ENCODE data around the gene C15orf61. TPM values are rescaled to one million over a fixed set of nuclear protein-coding genes. Genes with fewer than 3 reads are reported as not detected.

Gene C15orf61
- 7.5 TPM for total RNA-seq (ENCODE audit: unreplicated experiment)
- long read RNA-seq, full-length matches to known transcripts = 21 of 22 reads
- long read RNA-seq, partial matches to known transcripts = 0 of 22 reads
- long read RNA-seq, other reads (novel, unspliced or antisense) = 1 of 22 reads

GRCh38 chr15:67521029-67521782 lies at the start of gene C15orf61:
Gene C15orf61 (plus strand): TSS chr15:67521131. CDS start chr15:67521249, 118 bp downstream.
- Mint-ChIP-seq H3K27ac (ENCODE audit: unreplicated experiment) (peak within 1 kb of the TSS; percentile 94), H3K36me3 (ENCODE audit: unreplicated experiment) (no peaks in the 10 kb centered on the region), H3K9me3 (ENCODE audit: unreplicated experiment) (peaks cover 2% of the 10 kb centered on the region), H3K4me1 (ENCODE audit: low read depth, unreplicated experiment) (peaks cover 14% of the 10 kb centered on the region), H3K27me3 (ENCODE audit: unreplicated experiment) (peaks cover 2% of the 10 kb centered on the region), H3K4me3 (ENCODE audit: unreplicated experiment) (peak within 1 kb of the TSS; percentile 88)
- TF ChIP-seq, protein P1, sequence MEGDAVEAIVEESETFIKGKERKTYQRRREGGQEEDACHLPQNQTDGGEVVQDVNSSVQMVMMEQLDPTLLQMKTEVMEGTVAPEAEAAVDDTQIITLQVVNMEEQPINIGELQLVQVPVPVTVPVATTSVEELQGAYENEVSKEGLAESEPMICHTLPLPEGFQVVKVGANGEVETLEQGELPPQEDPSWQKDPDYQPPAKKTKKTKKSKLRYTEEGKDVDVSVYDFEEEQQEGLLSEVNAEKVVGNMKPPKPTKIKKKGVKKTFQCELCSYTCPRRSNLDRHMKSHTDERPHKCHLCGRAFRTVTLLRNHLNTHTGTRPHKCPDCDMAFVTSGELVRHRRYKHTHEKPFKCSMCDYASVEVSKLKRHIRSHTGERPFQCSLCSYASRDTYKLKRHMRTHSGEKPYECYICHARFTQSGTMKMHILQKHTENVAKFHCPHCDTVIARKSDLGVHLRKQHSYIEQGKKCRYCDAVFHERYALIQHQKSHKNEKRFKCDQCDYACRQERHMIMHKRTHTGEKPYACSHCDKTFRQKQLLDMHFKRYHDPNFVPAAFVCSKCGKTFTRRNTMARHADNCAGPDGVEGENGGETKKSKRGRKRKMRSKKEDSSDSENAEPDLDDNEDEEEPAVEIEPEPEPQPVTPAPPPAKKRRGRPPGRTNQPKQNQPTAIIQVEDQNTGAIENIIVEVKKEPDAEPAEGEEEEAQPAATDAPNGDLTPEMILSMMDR (IDR thresholded peaks at IDR 0.05; ENCODE audit: partially characterized antibody, unreplicated experiment) = no peak
- DNase-seq = peak; percentile 86

GRCh38 chr15:67472957-67473356 lies 48.0 kb upstream of the C15orf61 start:
- Mint-ChIP-seq H3K27me3 (ENCODE audit: unreplicated experiment) (peaks cover 5% of the 10 kb centered on the region), H3K9me3 (ENCODE audit: unreplicated experiment) (peaks cover 8% of the 10 kb centered on the region), H3K27ac (ENCODE audit: unreplicated experiment) (no peak overlapping the region), H3K4me3 (ENCODE audit: unreplicated experiment) (no peak overlapping the region), H3K4me1 (ENCODE audit: low read depth, unreplicated experiment) (peaks cover 21% of the 10 kb centered on the region), H3K36me3 (ENCODE audit: unreplicated experiment) (no peaks in the 10 kb centered on the region)
- TF ChIP-seq, protein P1 (IDR thresholded peaks at IDR 0.05; ENCODE audit: partially characterized antibody, unreplicated experiment) = no peak
- no peak for DNase-seq

DNA sequence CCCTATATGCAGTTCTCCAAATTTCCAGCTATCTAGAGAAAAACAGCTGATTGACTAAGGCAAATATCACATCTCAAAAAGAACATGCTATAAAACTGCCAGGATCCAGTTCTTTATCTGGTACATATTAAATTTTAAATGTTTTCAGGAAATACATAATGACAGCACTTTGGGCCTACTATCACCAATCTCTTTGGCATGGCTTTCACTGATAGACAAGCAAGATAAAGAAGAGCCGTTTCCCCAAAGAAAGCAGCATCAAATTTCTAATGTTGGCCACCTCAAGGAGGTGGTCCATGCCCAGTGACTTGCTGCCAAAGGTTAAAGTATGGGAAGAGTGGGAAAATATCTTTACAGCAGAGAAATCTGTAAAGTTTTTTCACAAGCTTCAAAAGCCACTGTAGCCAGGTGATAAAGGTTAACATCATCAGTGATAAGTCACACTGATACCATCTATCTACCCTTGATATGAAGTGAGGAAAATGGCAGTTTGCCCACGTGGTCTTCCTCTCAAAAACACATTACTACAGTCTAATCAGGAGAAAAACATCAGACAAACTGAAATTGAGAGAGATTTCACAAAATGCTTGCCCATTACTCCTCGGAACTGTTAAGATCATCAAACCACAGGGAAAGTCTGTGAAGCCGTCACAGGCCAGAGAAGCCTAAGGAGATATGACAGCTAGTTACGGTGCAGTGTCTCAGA lies 46.4 kb upstream of the C15orf61 start:
- Mint-ChIP-seq H3K4me1 (ENCODE audit: low read depth, unreplicated experiment) (peaks cover 13% of the 10 kb centered on the region), H3K9me3 (ENCODE audit: unreplicated experiment) (peaks cover 6% of the 10 kb centered on the region), H3K27ac (ENCODE audit: unreplicated experiment) (no peak overlapping the region), H3K27me3 (ENCODE audit: unreplicated experiment) (peaks cover 5% of the 10 kb centered on the region), H3K36me3 (ENCODE audit: unreplicated experiment) (no peaks in the 10 kb centered on the region), H3K4me3 (ENCODE audit: unreplicated experiment) (no peak overlapping the region)
- DNase-seq = no peak
- TF ChIP-seq, protein P1 (IDR thresholded peaks at IDR 0.05; ENCODE audit: partially characterized antibody, unreplicated experiment) = no peak

DNA sequence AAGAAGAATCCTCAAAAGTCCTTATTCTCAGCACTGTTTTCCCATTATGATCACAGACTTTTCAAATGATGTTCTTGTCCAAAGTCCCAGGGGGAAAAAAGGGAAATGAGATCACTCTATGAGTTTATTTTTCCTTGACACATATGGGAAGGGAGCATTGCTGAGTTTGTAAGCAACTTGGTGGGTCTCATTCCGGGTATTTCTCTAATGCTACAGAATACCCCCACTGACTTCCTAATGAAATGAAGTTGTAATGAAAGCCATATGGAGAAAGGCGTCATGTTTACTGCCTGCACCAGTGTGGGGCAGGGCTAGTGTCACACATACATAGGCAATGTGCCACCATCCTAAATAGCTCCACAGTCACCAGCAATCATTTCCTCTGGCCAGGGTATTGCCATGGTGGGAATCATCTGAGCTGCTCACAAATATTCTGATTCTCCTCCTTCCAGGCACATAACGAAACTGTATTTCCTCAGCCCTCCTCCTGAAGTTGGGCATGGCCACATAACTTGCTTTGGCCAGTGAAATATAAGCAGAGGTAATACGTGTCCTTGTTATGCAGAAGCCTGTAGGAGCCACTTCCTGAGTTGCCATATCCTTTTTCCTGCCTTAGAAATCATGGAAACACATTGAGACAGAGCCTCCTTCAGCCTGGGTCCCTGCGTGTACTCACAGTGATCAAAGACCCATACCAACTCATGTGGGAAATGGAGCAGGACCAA lies 41.0 kb upstream of the C15orf61 start:
- DNase-seq = no peak
- Mint-ChIP-seq H3K4me3 (ENCODE audit: unreplicated experiment) (no peak overlapping the region), H3K4me1 (ENCODE audit: low read depth, unreplicated experiment) (peaks cover 12% of the 10 kb centered on the region), H3K27ac (ENCODE audit: unreplicated experiment) (no peak overlapping the region), H3K27me3 (ENCODE audit: unreplicated experiment) (peaks cover 2% of the 10 kb centered on the region), H3K9me3 (ENCODE audit: unreplicated experiment) (peaks cover 8% of the 10 kb centered on the region), H3K36me3 (ENCODE audit: unreplicated experiment) (peaks cover 4% of the 10 kb centered on the region)
- TF ChIP-seq, protein P1 (IDR thresholded peaks at IDR 0.05; ENCODE audit: partially characterized antibody, unreplicated experiment) = no peak

Measured in glutamatergic neuron (in vitro differentiated cells).